Mammary epithelial cell (primary cell): ENCODE results near the gene NHS.

Source experiments
- EZH2 ChIP-seq: IDR thresholded peaks from 2 replicates; pipeline ENCODE4 v1.6.1; 2012; ENCODE audit warnings: low read length, inconsistent platforms, borderline replicate concordance
- TF ChIP-seq, protein P1 (sequence below), 2 donors: IDR thresholded peaks in 1 of 2; conservative IDR thresholded peaks in 1 of 2; 2 replicates each; pipeline ENCODE4 v1.5.1; 2011 to 2012; ENCODE audit warnings: inconsistent platforms in 2 of 2, low read length in 2 of 2, mild to moderate bottlenecking in 2 of 2, control low read depth in 1 of 2, low read depth in 1 of 2; ENCODE audit not compliant: insufficient read depth in 1 of 2; ENCODE audit errors: extremely low read depth in 1 of 2

DNA sequence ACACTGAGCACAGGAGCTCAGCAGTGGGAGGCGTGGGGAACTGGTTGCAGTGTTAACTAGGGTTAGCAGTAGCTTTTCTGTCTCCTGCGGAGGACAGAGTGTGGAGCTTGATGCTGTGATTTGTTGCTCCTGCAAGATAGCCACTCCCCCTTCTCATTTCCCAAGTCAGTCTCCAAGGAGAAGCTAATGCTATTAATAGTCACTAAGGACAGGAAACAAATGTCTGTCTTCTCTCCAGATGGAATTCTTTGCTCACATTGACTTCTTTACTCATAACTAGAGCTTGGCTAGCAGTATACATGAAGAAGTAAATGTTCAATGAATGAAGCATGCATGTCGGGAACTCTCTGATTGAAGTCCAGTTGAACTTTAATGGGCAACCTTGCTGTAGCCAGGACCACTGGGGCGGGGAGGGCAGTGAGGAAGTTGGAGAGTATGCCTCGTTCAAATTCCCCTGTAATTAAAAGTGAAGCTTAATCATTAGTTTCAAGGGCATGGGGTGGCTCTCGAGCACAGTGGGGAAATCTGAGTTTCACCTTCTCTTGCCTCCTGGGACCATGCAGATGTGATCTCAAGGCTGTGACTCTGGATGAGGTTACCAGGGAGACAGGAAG, 205.6 kb downstream of the NHS start:
- TF ChIP-seq, protein P1, sequence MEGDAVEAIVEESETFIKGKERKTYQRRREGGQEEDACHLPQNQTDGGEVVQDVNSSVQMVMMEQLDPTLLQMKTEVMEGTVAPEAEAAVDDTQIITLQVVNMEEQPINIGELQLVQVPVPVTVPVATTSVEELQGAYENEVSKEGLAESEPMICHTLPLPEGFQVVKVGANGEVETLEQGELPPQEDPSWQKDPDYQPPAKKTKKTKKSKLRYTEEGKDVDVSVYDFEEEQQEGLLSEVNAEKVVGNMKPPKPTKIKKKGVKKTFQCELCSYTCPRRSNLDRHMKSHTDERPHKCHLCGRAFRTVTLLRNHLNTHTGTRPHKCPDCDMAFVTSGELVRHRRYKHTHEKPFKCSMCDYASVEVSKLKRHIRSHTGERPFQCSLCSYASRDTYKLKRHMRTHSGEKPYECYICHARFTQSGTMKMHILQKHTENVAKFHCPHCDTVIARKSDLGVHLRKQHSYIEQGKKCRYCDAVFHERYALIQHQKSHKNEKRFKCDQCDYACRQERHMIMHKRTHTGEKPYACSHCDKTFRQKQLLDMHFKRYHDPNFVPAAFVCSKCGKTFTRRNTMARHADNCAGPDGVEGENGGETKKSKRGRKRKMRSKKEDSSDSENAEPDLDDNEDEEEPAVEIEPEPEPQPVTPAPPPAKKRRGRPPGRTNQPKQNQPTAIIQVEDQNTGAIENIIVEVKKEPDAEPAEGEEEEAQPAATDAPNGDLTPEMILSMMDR (conservative IDR thresholded peaks at IDR 0.05 in 1 of 2, IDR thresholded peaks at IDR 0.05 in 1 of 2; ENCODE audit: extremely low read depth in 1 of 2, insufficient read depth in 1 of 2, low read depth in 1 of 2, low read length in 2 of 2) = no peak
- TF ChIP-seq EZH2 = no peak
